GM12878 (cell line): ENCODE data around the gene BTNL8. TPM values are rescaled to one million over a fixed set of nuclear protein-coding genes. Genes with fewer than 3 reads are reported as not detected.

Experiments
- ATAC-seq: fragments of 200-7000 bp; cut with Tn5 transposase; 3 replicates; pipeline ENCODE4 v1.9.1; 2020; ENCODE audit warnings: mild to moderate bottlenecking, moderate library complexity
- BruUV-seq: library from RNA; stranded (reverse); fragments of 400-500 nt; replicated peaks from 2 replicates; lab custom pipeline; 2021; lab: Mats Ljungman, UMichigan
- CTCF ChIA-PET: fragments of 300-600 bp; sonication (Branson Sonifier 250); formaldehyde crosslinking; extraction: SDS; loops from one replicate; lab custom pipeline; 2021; ENCODE audit warnings: inconsistent platforms; lab: Yijun Ruan, JAX
- POLR2A ChIA-PET: fragments of 350-600 bp; formaldehyde crosslinking; extraction: SDS; loops from one replicate; lab custom pipeline; 2021; ENCODE audit warnings: inconsistent platforms; lab: Charles Lee
- RAD21 ChIA-PET: fragments of 300-600 bp; sonication (Branson Sonifier 250); formaldehyde crosslinking; loops from one replicate; lab custom pipeline; 2023; ENCODE audit warnings: antibody characterized with exemption; ENCODE audit not compliant: unreplicated experiment; lab: Charles Lee
- SMC1A ChIA-PET: fragments of 300-600 bp; sonication (Branson Sonifier 250); formaldehyde crosslinking; loops from one replicate; lab custom pipeline; 2023; ENCODE audit not compliant: unreplicated experiment, uncharacterized antibody; lab: Charles Lee
- DNase-seq: peaks from one replicate; pipeline ENCODE4 v3.0.0-alpha.2; 2011; ENCODE audit warnings: low read depth, low spot score
- FAIRE-seq: peaks from 3 replicates; lab custom pipeline; 2011; peaks lifted over from hg19 to GRCh38; lab: Jason Lieb, UNC
- H2AFZ ChIP-seq: 2 replicates; pipeline ENCODE4 v1.6.0; 2011; ENCODE audit warnings: low read depth, low read length, control low read depth; ENCODE audit not compliant: control insufficient read depth
- H3K27ac ChIP-seq: 2 replicates; pipeline ENCODE4 v1.5.1; 2011; ENCODE audit warnings: control low read depth; ENCODE audit not compliant: control insufficient read depth, insufficient read depth
- H3K27me3 ChIP-seq, 2 experiments: replicated peaks in 1 of 2; 2 replicates each; pipeline versions ENCODE4 v1.6.0 to v1.6.1; 2011; ENCODE audit warnings: low read length in 1 of 2; ENCODE audit not compliant: control insufficient read depth in 2 of 2, insufficient read depth in 2 of 2
- H3K36me3 ChIP-seq, 2 experiments: 2 replicates each; pipeline ENCODE4 v1.5.1; 2011; ENCODE audit warnings: low read length in 1 of 2; ENCODE audit not compliant: control insufficient read depth in 2 of 2, insufficient read depth in 2 of 2
- H3K4me1 ChIP-seq: 2 replicates; pipeline ENCODE4 v1.6.1; 2011; ENCODE audit warnings: mild to moderate bottlenecking, low read length, moderate library complexity, mixed read lengths; ENCODE audit not compliant: control insufficient read depth, insufficient read depth
- H3K4me2 ChIP-seq: 2 replicates; pipeline ENCODE4 v1.6.0; 2011; ENCODE audit warnings: control low read depth; ENCODE audit not compliant: control insufficient read depth, insufficient read depth
- H3K4me3 ChIP-seq: fragments of 200-600 bp; sonication (generic); 2 replicates; pipeline ENCODE4 v1.5.1; 2016
- H3K79me2 ChIP-seq: 2 replicates; pipeline ENCODE4 v1.6.0; 2011; ENCODE audit warnings: low read length; ENCODE audit not compliant: control insufficient read depth, insufficient read depth
- H3K9ac ChIP-seq: 2 replicates; pipeline ENCODE4 v1.8.0; 2011; ENCODE audit warnings: low read length, control low read depth, mixed read lengths; ENCODE audit not compliant: control insufficient read depth, insufficient read depth
- H3K9me3 ChIP-seq: replicated peaks from 3 replicates; pipeline ENCODE4 v1.5.1; 2011; ENCODE audit warnings: mild to moderate bottlenecking, low read length; ENCODE audit not compliant: control insufficient read depth, insufficient read depth
- H4K20me1 ChIP-seq: 2 replicates; pipeline ENCODE4 v1.6.0; 2011; ENCODE audit not compliant: control insufficient read depth, insufficient read depth
- BCLAF1 ChIP-seq: fragments of 450-650 bp; IDR thresholded peaks from 2 replicates; pipeline ENCODE4 v1.6.1; 2017; ENCODE audit warnings: antibody characterized with exemption, mild to moderate bottlenecking, moderate library complexity
- BHLHE40 ChIP-seq, 2 experiments: fragments of 450-650 bp in 1 of 2; IDR thresholded peaks; 2 replicates each; pipeline ENCODE4 v1.6.1; 2011 to 2017; ENCODE audit warnings: low read depth in 2 of 2, borderline replicate concordance in 1 of 2, improper control_type of control experiment in 1 of 2, low read length in 1 of 2, mild to moderate bottlenecking in 1 of 2
- FOS ChIP-seq: IDR thresholded peaks from 3 replicates; pipeline ENCODE4 v1.6.1; 2011; ENCODE audit warnings: borderline replicate concordance; ENCODE audit not compliant: insufficient read length; ENCODE audit errors: extremely low read depth
- HDAC2 ChIP-seq: fragments of 200-600 bp; sonication (generic); IDR thresholded peaks from 2 replicates; pipeline ENCODE4 v1.6.1; 2017
- IKZF1 ChIP-seq: fragments of 450-650 bp; conservative IDR thresholded peaks from 2 replicates; pipeline ENCODE4 v1.6.1; 2017; ENCODE audit warnings: antibody characterized with exemption, mild to moderate bottlenecking
- IRF3 ChIP-seq: fragments of 450-650 bp; IDR thresholded peaks from 2 replicates; pipeline ENCODE4 v1.6.1; 2014; ENCODE audit warnings: mild to moderate bottlenecking
- KLF5 ChIP-seq: fragments of 450-650 bp; IDR thresholded peaks from 2 replicates; pipeline ENCODE4 v1.6.1; 2014; ENCODE audit warnings: mild to moderate bottlenecking; ENCODE audit not compliant: partially characterized antibody
- NFIC ChIP-seq: IDR thresholded peaks from 2 replicates; pipeline ENCODE4 v1.6.1; 2012; ENCODE audit warnings: low read depth, mild to moderate bottlenecking, inconsistent platforms, low read length, moderate library complexity
- PBX3 ChIP-seq: IDR thresholded peaks from 2 replicates; pipeline ENCODE4 v1.6.1; 2011; ENCODE audit warnings: mild to moderate bottlenecking, low read depth, low read length, moderate library complexity; ENCODE audit not compliant: insufficient replicate concordance
- SP1 ChIP-seq: IDR thresholded peaks from one replicate; pipeline ENCODE4 v1.6.1; 2011; ENCODE audit warnings: low read depth, low read length
- TAF1 ChIP-seq: IDR thresholded peaks from 2 replicates; pipeline ENCODE4 v1.6.1; 2011; ENCODE audit warnings: mild to moderate bottlenecking, low read depth, low read length, borderline replicate concordance
- TARDBP ChIP-seq: IDR thresholded peaks from 2 replicates; pipeline ENCODE4 v1.6.1; 2016; ENCODE audit warnings: borderline replicate concordance
- TCF12 ChIP-seq: IDR thresholded peaks from 2 replicates; pipeline ENCODE4 v1.6.1; 2011; ENCODE audit warnings: low read depth, mild to moderate bottlenecking, low read length
- ZNF217 ChIP-seq: fragments of 450-650 bp; IDR thresholded peaks from 2 replicates; pipeline ENCODE4 v1.6.1; 2017; ENCODE audit warnings: antibody characterized with exemption, mild to moderate bottlenecking
- WGBS: methylation state at CpG from one replicate; pipeline ENCODE4 v1.1.6; 2016; ENCODE audit warnings: low lambda C conversion rate; ENCODE audit not compliant: insufficient replicate concordance, insufficient coverage; ENCODE audit errors: missing lambda C conversion rate; 5-methylcytosine and 5-hydroxymethylcytosine counted together
- in situ Hi-C: fragments of 300-500 bp; cut with MboI; formaldehyde crosslinking; loops from 9 replicates; pipeline ENCODE4 v1.14.3; 2018; ENCODE audit warnings: mixed read lengths
- intact Hi-C: fragments of 100-400 bp; cut with micrococcal nuclease; formaldehyde crosslinking; loops from one replicate; pipeline ENCODE4 v1.14.2; 2022; ENCODE audit not compliant: unreplicated experiment
- polyA plus RNA-seq, 11 experiments: library from polyadenylated mRNA; depleted of rRNA in 4 of 11; unstranded in 6 of 11; stranded (reverse) in 5 of 11; fragments of >200 nt; fragmentation: Nextera tagmentation in 4 of 11; fragmentation: Illumina TruSeq in 1 of 11; extraction: Ambion mirVana in 4 of 11; extraction: Trizol in 1 of 11; gene quantifications; 1 replicate in 1 of 11; 2 replicates in 10 of 11; pipeline versions ENCODE4 v1.2.1 to v1.2.3, GENCODE V29; 2011 to 2016; ENCODE audit warnings: inconsistent platforms in 2 of 11, missing spikeins in 2 of 11, low read depth in 1 of 11
- total RNA-seq, 4 experiments: library from RNA; depleted of rRNA in 3 of 4; stranded (reverse); fragments of >200 nt in 3 of 4; fragmentation: Illumina TruSeq in 1 of 4; extraction: Trizol in 1 of 4; gene quantifications; 2 replicates each; pipeline versions ENCODE4 v1.2.1 to v1.2.3, GENCODE V29; 2013 to 2021
- TF ChIP-seq, protein P1 (sequence below): fragments of 450-650 bp; IDR thresholded peaks from 2 replicates; pipeline ENCODE4 v1.6.1; 2018; ENCODE audit warnings: borderline replicate concordance, mild to moderate bottlenecking; ENCODE audit not compliant: partially characterized antibody
- TF ChIP-seq, protein P2 (sequence below): IDR thresholded peaks from 2 replicates; pipeline ENCODE4 v1.6.1; 2011; ENCODE audit warnings: low read depth, low read length, improper control_type of control experiment, borderline replicate concordance

Gene BTNL8
- total and polyA plus RNA-seq, 10 of the 15 experiments (the other 5 are each of a cell fraction or from before 2014, with no cell fraction given), result 0.13 to 3.4 (median 0.26) TPM; not detected in 2

GRCh38 chr5:180872419-180872818 lies 26.5 kb upstream of the BTNL8 start:
- peaks cover 19% of the 10 kb centered on the region for H3K4me1 ChIP-seq
- no peaks in the 10 kb centered on the region for H3K36me3 ChIP-seq
- SMC1A ChIA-PET, result interaction anchor here (0.6 to 0.9 kb wide), 4 partner anchors 71 to 296 kb away, joined by 3 read pairs; no protein-coding TSS in a partner anchor
- no peak overlapping the region for H3K9ac ChIP-seq
- H3K4me3 ChIP-seq, result no peak overlapping the region
- POLR2A ChIA-PET, result no interaction called here
- H3K79me2 ChIP-seq, result no peaks in the 10 kb centered on the region
- no peaks in the 10 kb centered on the region for H4K20me1 ChIP-seq
- FAIRE-seq (no peak), DNase-seq (no peak), ATAC-seq (no peak)
- intact Hi-C loops (no loop called here), in situ Hi-C loops (no loop called here)
- no TSS peak for BruUV-seq
- no peak overlapping the region for H3K4me2 ChIP-seq
- RAD21 ChIA-PET, result interaction anchor here (1.0 to 1.3 kb wide), 3 partner anchors 103 to 285 kb away, joined by 3 to 4 read pairs (median 3); no protein-coding TSS in a partner anchor
- H3K27ac ChIP-seq, result no peak overlapping the region
- H3K27me3 ChIP-seq, result no peaks in the 10 kb centered on the region
- no peak overlapping the region for H2AFZ ChIP-seq
- no peaks in the 10 kb centered on the region for H3K9me3 ChIP-seq
- CTCF ChIA-PET, result interaction anchor here (1.0 to 1.5 kb wide), 4 partner anchors 72 to 301 kb away, joined by 3 read pairs; no protein-coding TSS in a partner anchor
- WGBS, result 94% methylated on average over 9 of the region's 9 CpGs
- TF ChIP-seq ZNF217 (no peak), PBX3 (no peak), HDAC2 (no peak), TCF12 (no peak), NFIC (no peak), IKZF1 (no peak), TARDBP (no peak), IRF3 (no peak), KLF5 (no peak), SP1 (no peak), BHLHE40 (IDR thresholded peaks at IDR 0.05; ENCODE audit: borderline replicate concordance in 1 of 2, low read depth in 2 of 2, low read length in 1 of 2) (no peak), FOS (no peak), BCLAF1 (no peak), TAF1 (no peak)
- TF ChIP-seq, protein P1, sequence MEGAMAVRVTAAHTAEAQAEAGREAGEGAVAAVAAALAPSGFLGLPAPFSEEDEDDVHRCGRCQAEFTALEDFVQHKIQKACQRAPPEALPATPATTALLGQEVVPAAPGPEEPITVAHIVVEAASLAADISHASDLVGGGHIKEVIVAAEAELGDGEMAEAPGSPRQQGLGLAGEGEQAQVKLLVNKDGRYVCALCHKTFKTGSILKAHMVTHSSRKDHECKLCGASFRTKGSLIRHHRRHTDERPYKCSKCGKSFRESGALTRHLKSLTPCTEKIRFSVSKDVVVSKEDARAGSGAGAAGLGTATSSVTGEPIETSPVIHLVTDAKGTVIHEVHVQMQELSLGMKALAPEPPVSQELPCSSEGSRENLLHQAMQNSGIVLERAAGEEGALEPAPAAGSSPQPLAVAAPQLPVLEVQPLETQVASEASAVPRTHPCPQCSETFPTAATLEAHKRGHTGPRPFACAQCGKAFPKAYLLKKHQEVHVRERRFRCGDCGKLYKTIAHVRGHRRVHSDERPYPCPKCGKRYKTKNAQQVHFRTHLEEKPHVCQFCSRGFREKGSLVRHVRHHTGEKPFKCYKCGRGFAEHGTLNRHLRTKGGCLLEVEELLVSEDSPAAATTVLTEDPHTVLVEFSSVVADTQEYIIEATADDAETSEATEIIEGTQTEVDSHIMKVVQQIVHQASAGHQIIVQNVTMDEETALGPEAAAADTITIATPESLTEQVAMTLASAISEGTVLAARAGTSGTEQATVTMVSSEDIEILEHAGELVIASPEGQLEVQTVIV, result no peak
- TF ChIP-seq, protein P2, sequence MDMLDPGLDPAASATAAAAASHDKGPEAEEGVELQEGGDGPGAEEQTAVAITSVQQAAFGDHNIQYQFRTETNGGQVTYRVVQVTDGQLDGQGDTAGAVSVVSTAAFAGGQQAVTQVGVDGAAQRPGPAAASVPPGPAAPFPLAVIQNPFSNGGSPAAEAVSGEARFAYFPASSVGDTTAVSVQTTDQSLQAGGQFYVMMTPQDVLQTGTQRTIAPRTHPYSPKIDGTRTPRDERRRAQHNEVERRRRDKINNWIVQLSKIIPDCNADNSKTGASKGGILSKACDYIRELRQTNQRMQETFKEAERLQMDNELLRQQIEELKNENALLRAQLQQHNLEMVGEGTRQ, result no peak
